Choroid plexus epithelial cell (primary cell): ENCODE measurements around the gene CMSS1.

Experiments used
- DNase-seq: peaks from one replicate; pipeline ENCODE4 v3.0.0-alpha.2; 2010; ENCODE audit warnings: low read depth
- H3K4me3 ChIP-seq: 2 replicates; pipeline ENCODE4 v1.5.1; 2011; ENCODE audit warnings: low read depth, mild to moderate bottlenecking, control low read depth, low read length, moderate library complexity
- TF ChIP-seq, protein P1 (sequence below): conservative IDR thresholded peaks from 2 replicates; pipeline ENCODE4 v1.5.1; 2011; ENCODE audit warnings: low read depth, mild to moderate bottlenecking, control low read depth, inconsistent platforms, low read length, moderate library complexity

CMSS1 gene

GRCh38 chr3:99850608-99851007 is 32.9 kb downstream of the CMSS1 start:
- TF ChIP-seq, protein P1, sequence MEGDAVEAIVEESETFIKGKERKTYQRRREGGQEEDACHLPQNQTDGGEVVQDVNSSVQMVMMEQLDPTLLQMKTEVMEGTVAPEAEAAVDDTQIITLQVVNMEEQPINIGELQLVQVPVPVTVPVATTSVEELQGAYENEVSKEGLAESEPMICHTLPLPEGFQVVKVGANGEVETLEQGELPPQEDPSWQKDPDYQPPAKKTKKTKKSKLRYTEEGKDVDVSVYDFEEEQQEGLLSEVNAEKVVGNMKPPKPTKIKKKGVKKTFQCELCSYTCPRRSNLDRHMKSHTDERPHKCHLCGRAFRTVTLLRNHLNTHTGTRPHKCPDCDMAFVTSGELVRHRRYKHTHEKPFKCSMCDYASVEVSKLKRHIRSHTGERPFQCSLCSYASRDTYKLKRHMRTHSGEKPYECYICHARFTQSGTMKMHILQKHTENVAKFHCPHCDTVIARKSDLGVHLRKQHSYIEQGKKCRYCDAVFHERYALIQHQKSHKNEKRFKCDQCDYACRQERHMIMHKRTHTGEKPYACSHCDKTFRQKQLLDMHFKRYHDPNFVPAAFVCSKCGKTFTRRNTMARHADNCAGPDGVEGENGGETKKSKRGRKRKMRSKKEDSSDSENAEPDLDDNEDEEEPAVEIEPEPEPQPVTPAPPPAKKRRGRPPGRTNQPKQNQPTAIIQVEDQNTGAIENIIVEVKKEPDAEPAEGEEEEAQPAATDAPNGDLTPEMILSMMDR = no peak
- DNase-seq = peak; percentile 50
- no peak overlapping the region for H3K4me3 ChIP-seq

- TF ChIP-seq, protein P1 = no peak
- no peak for DNase-seq
- H3K4me3 ChIP-seq = no peak overlapping the region
These were observed 34.3 kb downstream of the CMSS1 start for GRCh38 chr3:99851955-99852354.

DNA sequence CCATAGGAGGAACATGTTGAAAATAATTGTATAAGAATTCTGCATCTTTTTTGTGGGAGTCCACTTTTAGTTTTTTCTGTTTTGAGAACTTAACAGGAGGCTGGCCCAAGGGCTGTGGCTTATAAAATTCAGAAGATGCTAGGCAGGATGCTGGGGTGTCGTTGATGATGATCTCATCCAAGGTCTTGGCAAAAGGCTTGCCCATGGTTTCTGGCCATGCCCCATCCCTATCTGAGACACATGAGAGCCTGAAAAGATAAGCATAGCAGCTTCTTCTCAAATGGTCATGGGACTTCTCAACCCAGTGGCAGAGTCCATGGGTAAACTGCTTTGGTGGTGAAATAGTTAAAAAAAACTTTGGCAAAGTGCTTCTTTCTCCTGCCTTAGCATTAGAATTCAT is 35.2 kb downstream of the CMSS1 start:
- no peak for DNase-seq
- H3K4me3 ChIP-seq = no peak overlapping the region
- TF ChIP-seq, protein P1 = no peak

DNA sequence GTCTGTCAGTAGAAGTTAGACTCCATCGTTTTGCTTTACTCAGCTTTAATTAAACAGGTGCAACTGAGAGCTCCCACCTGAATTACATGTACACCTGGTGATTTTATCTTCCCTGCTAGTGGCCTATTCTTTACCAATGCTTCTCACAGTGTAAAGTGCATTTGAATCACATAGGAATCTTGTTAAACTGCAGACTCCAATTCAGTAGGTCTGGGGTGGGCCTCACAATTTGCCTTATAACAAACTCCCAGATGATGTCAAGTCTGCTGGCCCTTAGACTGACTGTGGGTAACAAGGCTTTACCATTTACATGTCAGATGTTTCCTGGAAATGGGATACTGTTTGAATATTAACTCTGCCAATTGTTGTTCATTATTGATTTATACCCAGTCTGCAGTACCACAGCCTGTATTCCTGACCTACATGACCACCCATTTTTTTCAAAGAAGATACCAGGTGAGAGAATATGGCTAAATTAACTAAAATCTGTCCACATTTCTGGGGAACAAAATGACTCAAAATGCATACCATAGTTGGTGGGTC is 37.2 kb downstream of the CMSS1 start:
- TF ChIP-seq, protein P1 = no peak
- H3K4me3 ChIP-seq = no peak overlapping the region
- DNase-seq = no peak

DNA sequence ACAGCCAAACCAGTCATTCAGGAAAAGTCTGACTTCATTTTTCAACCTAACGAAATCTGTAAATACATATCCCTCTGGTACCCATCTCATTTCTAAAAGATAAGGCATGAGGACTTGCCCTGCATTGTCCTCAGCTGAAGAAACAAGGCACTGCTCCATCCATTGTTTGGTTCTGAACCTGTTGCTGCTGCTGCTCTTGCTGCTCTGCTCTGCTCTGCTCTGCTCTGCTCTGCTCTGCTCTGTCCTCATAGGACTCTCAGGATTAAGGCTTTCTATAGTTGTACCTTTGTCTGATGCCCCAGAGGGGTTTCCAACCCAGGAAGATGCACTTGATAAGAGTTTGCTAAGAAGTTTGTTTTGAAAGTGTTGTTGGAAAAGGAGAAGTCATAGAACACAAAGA is 38.2 kb downstream of the CMSS1 start:
- no peak for DNase-seq
- TF ChIP-seq, protein P1 = no peak
- H3K4me3 ChIP-seq = no peak overlapping the region

DNA sequence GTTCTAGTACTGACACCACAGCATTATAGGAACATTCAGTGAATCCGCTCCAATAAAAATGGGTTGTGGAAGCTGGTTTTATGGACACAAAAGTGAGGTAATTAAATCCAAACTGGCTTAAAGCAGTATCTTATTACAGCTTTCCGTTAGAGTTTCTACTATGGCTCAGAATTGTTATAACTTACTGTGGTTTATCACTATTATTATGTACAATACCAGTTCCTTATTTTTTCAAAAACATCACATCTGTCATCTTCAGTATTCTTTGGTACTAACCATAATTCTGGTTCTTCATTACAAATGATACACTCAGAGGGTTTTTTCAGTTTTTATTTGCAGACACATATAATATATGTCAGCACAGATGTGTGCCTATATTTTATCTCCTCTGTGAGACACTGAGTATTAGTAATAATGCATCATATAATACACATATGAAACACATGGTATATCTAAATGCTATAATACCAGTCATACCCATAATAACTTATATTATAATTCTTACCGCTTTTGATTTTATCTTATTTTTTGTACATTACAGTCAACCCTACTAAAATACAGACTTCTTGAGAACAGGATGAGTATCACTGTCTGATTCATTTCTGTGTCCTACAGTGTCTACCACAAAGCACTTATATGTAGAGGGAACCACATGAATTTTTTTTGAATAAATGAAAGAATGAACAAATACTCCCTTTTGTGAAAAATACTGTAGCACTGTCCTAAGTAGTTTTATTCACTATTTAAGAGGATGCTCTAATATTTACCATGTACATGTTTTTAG is 39.0 kb downstream of the CMSS1 start:
- TF ChIP-seq, protein P1 = no peak
- no peak for DNase-seq
- H3K4me3 ChIP-seq = no peak overlapping the region

DNA sequence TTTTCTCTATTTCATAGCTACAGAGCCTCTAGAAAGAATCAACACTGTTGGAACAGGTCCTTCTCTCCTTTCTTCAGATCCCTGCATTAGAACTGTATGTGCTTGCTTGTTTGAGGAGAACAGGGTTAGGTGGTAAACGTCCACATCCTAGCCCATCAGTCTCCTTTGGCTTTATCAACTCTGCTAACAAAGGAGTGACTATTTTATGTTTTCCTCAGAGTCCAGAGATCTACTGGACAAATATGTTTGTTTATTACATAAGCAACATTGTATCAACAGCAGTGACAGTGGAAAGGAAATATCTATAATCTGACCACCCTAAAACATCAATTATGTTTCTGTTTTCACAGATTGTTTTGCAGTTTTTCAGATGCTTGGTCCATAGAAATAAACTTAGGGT is 39.6 kb downstream of the CMSS1 start:
- no peak for DNase-seq
- TF ChIP-seq, protein P1 = no peak
- H3K4me3 ChIP-seq = no peak overlapping the region
